GM23338 (cell line): ENCODE data around the gene CMBL.

ENCODE experiments used
- EZH2 ChIP-seq: fragments of 200-600 bp; sonication (generic); IDR thresholded peaks from one replicate; pipeline ENCODE4 v1.8.0; 2017; ENCODE audit warnings: antibody characterized with exemption, mild to moderate bottlenecking, low read depth; ENCODE audit not compliant: unreplicated experiment
- EZH2phosphoT487 ChIP-seq: fragments of 200-600 bp; sonication (generic); IDR thresholded peaks from one replicate; pipeline ENCODE4 v1.8.1; 2018; ENCODE audit warnings: antibody characterized with exemption; ENCODE audit not compliant: unreplicated experiment
- JUNB ChIP-seq: IDR thresholded peaks from one replicate; pipeline ENCODE4 v1.6.1; 2016; ENCODE audit warnings: antibody characterized with exemption; ENCODE audit not compliant: unreplicated experiment
- NANOG ChIP-seq: IDR thresholded peaks from 2 replicates; pipeline ENCODE4 v1.6.1; 2016; ENCODE audit warnings: antibody characterized with exemption, borderline replicate concordance
- POLR2AphosphoS5 ChIP-seq: IDR thresholded peaks from 2 replicates; pipeline ENCODE4 v1.6.1; 2016; ENCODE audit warnings: antibody characterized with exemption, low read depth
- ZNF114 ChIP-seq: fragments of 250-450 bp; sonication (Bioruptor Pico); IDR thresholded peaks from 2 replicates; pipeline ENCODE4 v1.5.0; 2020; ENCODE audit warnings: mild to moderate bottlenecking, moderate library complexity
- ZNF331 ChIP-seq: fragments of 250-450 bp; sonication (Bioruptor Pico); IDR thresholded peaks from 2 replicates; pipeline ENCODE4 v1.5.0; 2020; ENCODE audit warnings: low read depth, mild to moderate bottlenecking, moderate library complexity
- TF ChIP-seq, protein P1 (sequence below), 2 experiments: fragments of 200-600 bp in 1 of 2; sonication (generic) in 1 of 2; conservative IDR thresholded peaks; 2 replicates each; pipeline versions ENCODE4 v1.5.1 to v1.6.1; 2016 to 2017; ENCODE audit warnings: antibody characterized with exemption in 2 of 2, low read depth in 2 of 2, mild to moderate bottlenecking in 2 of 2, moderate library complexity in 1 of 2
- TF ChIP-seq, protein P2 (sequence below): IDR thresholded peaks from 2 replicates; pipeline ENCODE4 v1.6.1; 2016; ENCODE audit warnings: antibody characterized with exemption
- TF ChIP-seq, protein P3 (sequence below): IDR thresholded peaks from one replicate; pipeline ENCODE4 v1.6.1; 2018; ENCODE audit warnings: antibody characterized with exemption; ENCODE audit not compliant: unreplicated experiment

DNA sequence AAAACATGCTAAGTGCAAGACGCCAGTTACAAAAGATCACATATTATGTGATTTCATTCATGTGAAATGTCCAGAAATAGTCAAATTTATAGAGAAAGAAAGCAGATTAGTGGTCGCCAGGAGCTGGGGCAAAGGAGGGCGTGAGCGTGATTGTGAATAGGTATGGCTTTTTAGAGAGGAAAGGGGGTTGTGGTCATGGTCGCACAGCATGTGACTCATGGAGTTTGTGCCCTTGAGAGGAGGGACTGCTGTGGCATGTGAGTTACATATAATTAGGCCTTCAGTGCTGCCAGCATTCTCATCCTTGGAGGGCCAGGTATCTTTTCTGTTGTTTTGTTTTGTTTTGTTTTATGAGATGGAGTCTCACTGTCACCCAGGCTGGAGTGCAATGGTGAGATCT, 24.6 kb upstream of the CMBL start:
- TF ChIP-seq, protein P1, sequence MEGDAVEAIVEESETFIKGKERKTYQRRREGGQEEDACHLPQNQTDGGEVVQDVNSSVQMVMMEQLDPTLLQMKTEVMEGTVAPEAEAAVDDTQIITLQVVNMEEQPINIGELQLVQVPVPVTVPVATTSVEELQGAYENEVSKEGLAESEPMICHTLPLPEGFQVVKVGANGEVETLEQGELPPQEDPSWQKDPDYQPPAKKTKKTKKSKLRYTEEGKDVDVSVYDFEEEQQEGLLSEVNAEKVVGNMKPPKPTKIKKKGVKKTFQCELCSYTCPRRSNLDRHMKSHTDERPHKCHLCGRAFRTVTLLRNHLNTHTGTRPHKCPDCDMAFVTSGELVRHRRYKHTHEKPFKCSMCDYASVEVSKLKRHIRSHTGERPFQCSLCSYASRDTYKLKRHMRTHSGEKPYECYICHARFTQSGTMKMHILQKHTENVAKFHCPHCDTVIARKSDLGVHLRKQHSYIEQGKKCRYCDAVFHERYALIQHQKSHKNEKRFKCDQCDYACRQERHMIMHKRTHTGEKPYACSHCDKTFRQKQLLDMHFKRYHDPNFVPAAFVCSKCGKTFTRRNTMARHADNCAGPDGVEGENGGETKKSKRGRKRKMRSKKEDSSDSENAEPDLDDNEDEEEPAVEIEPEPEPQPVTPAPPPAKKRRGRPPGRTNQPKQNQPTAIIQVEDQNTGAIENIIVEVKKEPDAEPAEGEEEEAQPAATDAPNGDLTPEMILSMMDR (conservative IDR thresholded peaks at IDR 0.05; ENCODE audit: low read depth in 2 of 2): no peak
- TF ChIP-seq EZH2 (no peak), ZNF331 (CRISPR knock-in tag) (no peak), EZH2phosphoT487 (no peak), POLR2AphosphoS5 (no peak), ZNF114 (CRISPR knock-in tag) (no peak), JUNB (no peak), NANOG (no peak)
- TF ChIP-seq, protein P2, sequence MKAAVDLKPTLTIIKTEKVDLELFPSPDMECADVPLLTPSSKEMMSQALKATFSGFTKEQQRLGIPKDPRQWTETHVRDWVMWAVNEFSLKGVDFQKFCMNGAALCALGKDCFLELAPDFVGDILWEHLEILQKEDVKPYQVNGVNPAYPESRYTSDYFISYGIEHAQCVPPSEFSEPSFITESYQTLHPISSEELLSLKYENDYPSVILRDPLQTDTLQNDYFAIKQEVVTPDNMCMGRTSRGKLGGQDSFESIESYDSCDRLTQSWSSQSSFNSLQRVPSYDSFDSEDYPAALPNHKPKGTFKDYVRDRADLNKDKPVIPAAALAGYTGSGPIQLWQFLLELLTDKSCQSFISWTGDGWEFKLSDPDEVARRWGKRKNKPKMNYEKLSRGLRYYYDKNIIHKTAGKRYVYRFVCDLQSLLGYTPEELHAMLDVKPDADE: no peak
- TF ChIP-seq, protein P3, sequence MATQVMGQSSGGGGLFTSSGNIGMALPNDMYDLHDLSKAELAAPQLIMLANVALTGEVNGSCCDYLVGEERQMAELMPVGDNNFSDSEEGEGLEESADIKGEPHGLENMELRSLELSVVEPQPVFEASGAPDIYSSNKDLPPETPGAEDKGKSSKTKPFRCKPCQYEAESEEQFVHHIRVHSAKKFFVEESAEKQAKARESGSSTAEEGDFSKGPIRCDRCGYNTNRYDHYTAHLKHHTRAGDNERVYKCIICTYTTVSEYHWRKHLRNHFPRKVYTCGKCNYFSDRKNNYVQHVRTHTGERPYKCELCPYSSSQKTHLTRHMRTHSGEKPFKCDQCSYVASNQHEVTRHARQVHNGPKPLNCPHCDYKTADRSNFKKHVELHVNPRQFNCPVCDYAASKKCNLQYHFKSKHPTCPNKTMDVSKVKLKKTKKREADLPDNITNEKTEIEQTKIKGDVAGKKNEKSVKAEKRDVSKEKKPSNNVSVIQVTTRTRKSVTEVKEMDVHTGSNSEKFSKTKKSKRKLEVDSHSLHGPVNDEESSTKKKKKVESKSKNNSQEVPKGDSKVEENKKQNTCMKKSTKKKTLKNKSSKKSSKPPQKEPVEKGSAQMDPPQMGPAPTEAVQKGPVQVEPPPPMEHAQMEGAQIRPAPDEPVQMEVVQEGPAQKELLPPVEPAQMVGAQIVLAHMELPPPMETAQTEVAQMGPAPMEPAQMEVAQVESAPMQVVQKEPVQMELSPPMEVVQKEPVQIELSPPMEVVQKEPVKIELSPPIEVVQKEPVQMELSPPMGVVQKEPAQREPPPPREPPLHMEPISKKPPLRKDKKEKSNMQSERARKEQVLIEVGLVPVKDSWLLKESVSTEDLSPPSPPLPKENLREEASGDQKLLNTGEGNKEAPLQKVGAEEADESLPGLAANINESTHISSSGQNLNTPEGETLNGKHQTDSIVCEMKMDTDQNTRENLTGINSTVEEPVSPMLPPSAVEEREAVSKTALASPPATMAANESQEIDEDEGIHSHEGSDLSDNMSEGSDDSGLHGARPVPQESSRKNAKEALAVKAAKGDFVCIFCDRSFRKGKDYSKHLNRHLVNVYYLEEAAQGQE: no peak
